A673 (cell line): ENCODE data around the gene AMOT. TPM values are rescaled to one million over a fixed set of nuclear protein-coding genes. Genes with fewer than 3 reads are reported as not detected.

Experiments used
- BruUV-seq: library from RNA; stranded (reverse); fragments of 400-500 nt; replicated peaks from 2 replicates; lab custom pipeline; 2021; lab: Mats Ljungman, UMichigan
- CTCF ChIA-PET: fragments of 300-600 bp; sonication (Branson Sonifier 250); formaldehyde crosslinking; loops from one replicate; lab custom pipeline; 2022; ENCODE audit warnings: antibody characterized with exemption; lab: Charles Lee
- POLR2A ChIA-PET: fragments of 300-600 bp; sonication (Branson Sonifier 250); formaldehyde crosslinking; loops from one replicate; lab custom pipeline; 2022; ENCODE audit warnings: antibody characterized with exemption; ENCODE audit not compliant: low non-redundant PET; lab: Charles Lee
- DNase-seq: peaks from one replicate; pipeline ENCODE4 v3.0.0-alpha.2; 2015; ENCODE audit warnings: low spot score
- H3K27ac ChIP-seq: fragments of 200-600 bp; sonication (generic); 2 replicates; pipeline ENCODE4 v1.5.1; 2016; ENCODE audit warnings: mixed run types, low read depth, mild to moderate bottlenecking, mixed read lengths, antibody characterized with exemption, low read length; ENCODE audit not compliant: poor library complexity, severe bottlenecking
- H3K27me3 ChIP-seq: fragments of 200-600 bp; sonication (generic); replicated peaks from 2 replicates; pipeline ENCODE4 v1.6.1; 2017; ENCODE audit warnings: mixed run types, low read depth, mild to moderate bottlenecking, mixed read lengths, antibody characterized with exemption, low read length; ENCODE audit not compliant: insufficient read depth, poor library complexity
- H3K36me3 ChIP-seq: fragments of 200-600 bp; sonication (generic); 2 replicates; pipeline ENCODE4 v1.6.1; 2016; ENCODE audit warnings: mixed run types, mild to moderate bottlenecking, mixed read lengths, antibody characterized with exemption, low read length; ENCODE audit not compliant: insufficient read depth, poor library complexity, severe bottlenecking
- H3K4me1 ChIP-seq: fragments of 200-600 bp; sonication (generic); 2 replicates; pipeline ENCODE4 v1.6.1; 2017; ENCODE audit warnings: mixed run types, mild to moderate bottlenecking, mixed read lengths, antibody characterized with exemption, low read length; ENCODE audit not compliant: insufficient read depth, poor library complexity, severe bottlenecking
- H3K4me3 ChIP-seq: fragments of 200-600 bp; sonication (generic); 2 replicates; pipeline ENCODE4 v1.5.1; 2016; ENCODE audit warnings: low read depth, mixed run types, mild to moderate bottlenecking, mixed read lengths, low read length; ENCODE audit not compliant: poor library complexity, severe bottlenecking
- H3K9me3 ChIP-seq: fragments of 200-600 bp; sonication (generic); 2 replicates; pipeline ENCODE4 v1.6.1; 2016; ENCODE audit warnings: mixed run types, low read depth, mild to moderate bottlenecking, mixed read lengths, antibody characterized with exemption, low read length; ENCODE audit not compliant: poor library complexity, severe bottlenecking
- CTCF ChIP-seq: fragments of 300-800, 200-600 bp; sonication (generic); conservative IDR thresholded peaks from 2 replicates; pipeline ENCODE4 v1.5.1; 2017; ENCODE audit warnings: low read depth, mild to moderate bottlenecking, antibody characterized with exemption, low read length, moderate library complexity, mixed read lengths
- EZH2 ChIP-seq: fragments of 200-600 bp; sonication (generic); IDR thresholded peaks from 2 replicates; pipeline ENCODE4 v1.6.1; 2017; ENCODE audit warnings: borderline replicate concordance, low read depth, mild to moderate bottlenecking, mixed read lengths, antibody characterized with exemption, low read length; ENCODE audit not compliant: poor library complexity, severe bottlenecking
- intact Hi-C: fragments of 100-400 bp; cut with micrococcal nuclease; formaldehyde crosslinking; loops from one replicate; pipeline ENCODE4 v1.10.0; 2022; ENCODE audit not compliant: unreplicated experiment
- total RNA-seq: library from RNA; stranded (reverse); gene quantifications from 2 replicates; pipeline ENCODE4 v1.2.3, GENCODE V29; 2021

AMOT gene
- total RNA-seq, 1 experiment from 2014 or later = 2.6 TPM

GRCh38 chrX:112789931-112790330, 50.7 kb downstream of the AMOT start:
- Histone ChIP-seq H3K9me3 (no peaks in the 10 kb centered on the region), H3K36me3 (no peaks in the 10 kb centered on the region), H3K27ac (no peak overlapping the region), H3K4me3 (no peak overlapping the region), H3K27me3 (no peaks in the 10 kb centered on the region), H3K4me1 (no peaks in the 10 kb centered on the region)
- intact Hi-C loops = no loop called here
- DNase-seq = no peak
- POLR2A ChIA-PET = no interaction called here
- CTCF ChIA-PET = no interaction called here
- TF ChIP-seq EZH2 (no peak), CTCF (no peak)
- no TSS peak for BruUV-seq

- ChIA-PET CTCF (no interaction called here), POLR2A (no interaction called here)
- H3K4me3 ChIP-seq = no peak overlapping the region
- H3K27me3 ChIP-seq = no peaks in the 10 kb centered on the region
- H3K36me3 ChIP-seq = no peaks in the 10 kb centered on the region
- intact Hi-C loops = no loop called here
- TF ChIP-seq EZH2 (no peak), CTCF (no peak)
- H3K9me3 ChIP-seq = no peaks in the 10 kb centered on the region
- no peaks in the 10 kb centered on the region for H3K4me1 ChIP-seq
- no peak for DNase-seq
- no TSS peak for BruUV-seq
- no peak overlapping the region for H3K27ac ChIP-seq
These were observed 54.6 kb downstream of the AMOT start for GRCh38 chrX:112786076-112786475.

- intact Hi-C loops = no loop called here
- Histone ChIP-seq H3K4me1 (no peaks in the 10 kb centered on the region), H3K36me3 (no peaks in the 10 kb centered on the region), H3K27me3 (no peaks in the 10 kb centered on the region), H3K27ac (no peak overlapping the region), H3K4me3 (no peak overlapping the region), H3K9me3 (no peaks in the 10 kb centered on the region)
- CTCF ChIA-PET = no interaction called here
- BruUV-seq = no TSS peak
- TF ChIP-seq CTCF (no peak), EZH2 (no peak)
- no peak for DNase-seq
- POLR2A ChIA-PET = no interaction called here
These were observed 55.3 kb downstream of the AMOT start for GRCh38 chrX:112785344-112785743.
